AG08396 (cell line): ENCODE measurements around the gene MEGF6.
"Not testable (repeated sequence)": the region's sequence is repeated elsewhere in the genome, so short reads cannot be mapped to it uniquely, and the experiment has no call there.

Experiments used
- DNase-seq: peaks from one replicate; pipeline ENCODE4 v3.0.0; 2012; ENCODE audit warnings: low spot score, mixed read lengths

MEGF6 gene

DNA sequence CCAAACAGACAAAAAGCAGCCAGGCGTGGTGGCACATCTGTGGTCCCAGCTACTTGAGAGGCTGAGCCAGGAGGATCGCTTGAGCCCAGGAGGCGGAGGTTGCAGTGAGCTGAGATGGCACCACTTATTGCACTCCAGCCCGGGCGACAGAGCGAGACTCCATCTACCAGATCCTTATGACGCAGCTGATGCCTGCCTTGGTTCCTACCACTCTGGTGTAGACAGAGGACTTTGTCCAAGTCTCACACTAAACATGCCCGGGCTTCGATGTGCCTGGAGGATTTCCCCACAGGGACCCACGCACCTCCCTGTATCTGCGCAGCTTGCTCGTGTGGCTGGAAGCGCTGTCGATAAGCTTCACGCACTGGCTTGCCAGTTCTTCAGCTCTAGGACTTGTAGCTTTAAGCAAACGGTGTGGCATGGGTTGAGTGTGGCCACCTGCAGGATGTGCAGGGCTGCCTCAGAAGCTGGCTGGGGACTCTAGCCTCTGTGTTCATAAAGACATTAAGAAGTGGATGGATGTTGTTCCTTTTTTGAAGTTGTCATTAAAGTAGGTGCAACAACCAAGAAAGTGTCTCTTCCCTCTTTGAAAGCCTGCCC is 18.4 kb upstream of the MEGF6 start:
- DNase-seq, result no peak

DNA sequence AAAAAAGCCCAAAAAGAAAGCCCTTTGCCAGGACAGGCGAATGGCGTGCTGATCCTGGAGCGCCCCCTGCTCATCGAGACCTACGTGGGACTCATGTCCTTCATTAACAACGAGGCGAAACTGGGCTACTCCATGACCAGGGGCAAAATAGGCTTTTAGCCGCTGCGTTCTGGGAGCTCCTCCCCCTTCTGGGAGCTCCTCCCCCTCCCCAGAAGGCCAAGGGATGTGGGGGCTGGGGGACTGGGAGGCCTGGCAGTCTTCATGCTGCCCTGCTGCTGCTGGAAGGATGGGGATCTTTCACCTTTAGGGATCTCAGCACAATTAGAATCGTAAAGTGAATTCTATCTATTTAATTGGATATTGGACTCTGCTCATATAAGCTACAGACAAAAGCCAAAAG is 17.1 kb upstream of the MEGF6 start:
- DNase-seq, result no peak

DNA sequence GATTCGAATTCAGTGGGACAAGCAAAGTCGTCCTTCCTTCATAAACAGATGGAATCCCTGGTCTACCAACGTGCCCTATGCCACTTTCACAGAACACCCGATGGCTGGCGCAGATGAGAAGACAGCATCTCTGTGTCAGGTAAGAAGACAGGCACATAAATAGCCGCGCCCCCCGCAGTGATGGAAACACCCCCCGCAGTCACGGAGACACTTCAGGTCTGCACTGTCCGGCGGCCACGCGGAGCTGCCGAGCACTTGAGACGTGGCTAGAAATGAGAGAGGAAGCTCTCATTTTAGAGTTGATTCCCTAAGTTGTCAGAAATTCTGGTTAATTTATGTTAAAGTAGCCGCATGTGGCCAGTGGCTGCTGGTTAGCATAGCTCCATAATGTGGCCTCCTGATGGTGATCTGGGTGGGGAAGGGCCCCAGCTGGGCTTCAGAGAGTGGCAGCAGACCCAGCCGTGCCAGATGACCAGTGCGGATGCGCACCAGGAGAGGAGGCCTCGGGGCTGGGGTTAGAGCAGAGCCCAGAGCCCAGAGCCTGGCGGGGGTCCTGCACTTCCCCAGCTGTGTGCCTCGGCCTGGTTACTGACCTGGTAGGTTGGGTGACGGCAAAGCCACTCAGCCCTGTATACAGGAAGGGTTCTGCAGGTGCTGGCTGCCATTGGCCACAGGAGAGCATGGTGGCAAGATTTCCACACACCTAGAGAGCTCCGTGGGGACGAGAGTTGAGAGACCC is 16.4 kb upstream of the MEGF6 start:
- DNase-seq, result no peak

DNA sequence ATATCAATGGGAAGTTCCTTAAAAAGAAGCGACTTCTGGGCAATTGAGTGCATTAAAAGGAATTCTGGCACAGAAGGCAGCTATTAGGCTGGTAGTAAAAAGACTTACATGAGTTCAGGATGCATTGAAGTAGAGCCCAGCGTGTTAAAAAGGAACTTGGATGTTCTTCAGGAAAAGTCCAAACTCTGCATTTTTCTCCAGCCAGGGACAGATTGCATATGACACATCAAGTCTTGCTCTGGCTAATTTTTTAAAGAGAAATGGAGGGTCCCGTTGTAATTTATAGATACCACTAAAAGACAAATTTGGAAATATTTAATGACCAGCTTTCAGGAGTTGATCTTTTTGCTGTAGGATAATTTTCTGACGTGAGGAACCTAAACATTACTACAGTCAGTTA is 14.7 kb upstream of the MEGF6 start:
- no peak for DNase-seq

DNA sequence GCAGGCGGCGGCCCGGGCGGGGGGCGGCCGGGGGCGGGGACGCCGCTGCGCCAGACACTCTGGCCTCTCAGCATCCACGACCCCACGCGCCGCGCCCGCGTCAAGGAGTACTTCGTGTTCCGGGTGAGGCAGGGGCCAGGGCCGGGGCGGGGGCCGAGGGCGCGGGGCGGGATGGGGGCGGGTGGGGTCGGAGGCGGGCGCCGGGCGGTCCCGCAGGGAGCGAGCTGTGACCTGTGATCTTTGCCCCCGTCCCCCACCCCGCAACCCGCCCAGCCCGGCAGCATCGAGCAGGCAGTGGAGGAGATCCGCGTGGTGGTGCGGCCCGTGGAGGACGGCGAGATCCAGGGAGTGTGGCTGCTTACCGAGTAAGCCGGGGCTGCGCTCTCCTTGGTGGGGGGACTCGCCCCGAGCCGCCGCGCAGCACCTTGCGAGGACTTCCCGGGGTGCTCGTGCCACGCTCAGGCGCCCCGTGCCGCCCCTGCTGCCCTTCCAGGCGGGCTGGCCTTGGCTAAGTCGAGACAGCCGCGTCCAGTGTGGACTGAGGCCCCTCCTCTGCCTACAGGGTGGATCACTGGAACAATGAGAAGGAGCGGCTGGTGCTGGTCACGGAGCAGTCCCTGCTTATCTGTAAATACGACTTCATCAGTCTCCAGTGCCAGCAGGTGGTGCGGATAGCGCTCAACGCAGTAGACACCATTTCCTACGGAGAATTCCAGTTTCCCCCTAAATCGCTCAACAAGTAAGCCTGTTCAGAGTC is 14.0 kb upstream of the MEGF6 start:
- peak; percentile 68 for DNase-seq

DNA sequence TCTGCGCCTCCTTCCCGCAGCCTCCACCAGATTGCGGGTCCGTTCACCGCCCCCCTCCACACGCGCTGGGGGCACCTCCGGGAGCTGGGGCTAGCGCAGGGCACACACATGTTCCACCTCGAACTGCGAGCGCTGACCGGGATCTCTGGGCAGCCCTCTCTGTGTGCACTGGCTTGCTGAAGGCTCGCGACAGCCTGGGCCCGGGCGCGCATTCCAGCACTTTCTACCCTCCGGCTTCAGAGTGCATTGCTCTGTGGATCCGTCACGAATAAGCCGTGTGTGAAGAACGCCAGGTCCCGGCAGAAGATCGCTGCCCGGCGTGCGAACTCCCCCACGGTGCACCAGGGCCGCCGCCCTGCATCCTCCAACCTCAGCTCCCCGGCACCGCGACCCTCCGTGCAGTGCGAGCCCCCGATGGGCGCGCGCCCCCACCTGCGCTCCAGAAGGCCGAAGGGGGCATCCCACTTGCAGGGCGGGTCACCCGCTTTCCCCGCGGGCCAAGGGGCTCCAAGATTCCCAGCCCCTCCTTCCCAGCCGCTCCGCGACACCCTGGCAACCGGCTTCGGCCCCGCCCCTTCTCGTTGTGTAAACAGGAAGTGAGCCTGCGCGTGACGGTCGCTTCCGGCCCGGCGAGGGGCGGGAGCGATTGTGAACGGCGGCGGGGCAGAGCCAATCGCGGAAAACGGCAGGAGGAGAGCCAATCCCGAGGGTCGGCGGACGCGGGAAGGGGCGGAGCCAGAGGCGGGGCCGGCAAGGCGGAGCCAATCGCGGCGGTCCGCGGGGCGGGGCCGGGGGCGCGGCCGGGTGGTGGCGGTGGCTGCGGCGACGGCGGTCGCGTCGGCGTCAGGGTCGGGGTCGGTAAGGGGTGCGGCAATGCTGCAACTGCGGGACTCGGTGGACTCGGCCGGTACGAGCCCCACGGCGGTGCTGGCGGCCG is 13.2 kb upstream of the MEGF6 start, which contains the start of gene TPRG1L:
Gene TPRG1L (plus strand): TSS at position 816 of the 937 bp plus-strand sequence. CDS start 58 bp downstream, at position 874.
- peak; percentile 100 for DNase-seq

DNA sequence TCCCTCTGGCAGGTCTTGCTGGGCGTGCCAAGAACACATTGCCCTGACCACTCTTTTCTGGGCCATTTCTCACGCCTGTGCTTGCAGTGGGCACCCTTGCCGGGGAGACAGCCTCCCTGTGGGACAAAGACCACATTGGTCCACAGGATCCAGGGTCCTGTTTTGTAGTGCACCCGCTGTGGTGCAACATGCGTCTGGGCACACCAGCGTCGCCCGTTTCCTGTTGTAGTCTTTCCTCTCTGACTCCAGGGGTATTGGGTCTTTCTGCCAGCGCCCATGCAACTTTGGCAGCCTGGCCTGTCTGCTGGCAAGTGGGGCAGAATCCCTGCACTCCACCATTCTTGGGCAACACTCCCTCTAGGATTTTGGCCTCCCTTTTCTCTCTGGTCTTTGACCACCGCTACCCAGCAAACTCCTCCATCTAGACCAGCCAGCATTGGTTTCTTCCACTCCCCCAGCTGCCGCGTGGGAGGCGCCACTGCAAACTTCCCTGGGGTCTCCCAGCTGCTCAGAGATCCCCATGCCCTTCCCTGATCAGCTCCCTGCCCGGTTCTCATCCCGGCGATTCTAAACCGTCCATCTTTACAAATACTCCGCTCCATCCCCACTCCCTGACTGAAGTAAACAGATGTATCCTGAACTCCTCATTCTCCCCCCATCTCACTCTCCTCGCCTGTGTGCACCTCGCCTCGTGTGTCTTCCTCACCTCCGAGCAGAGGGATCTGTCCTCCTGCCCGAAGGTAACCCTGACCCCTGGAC is 12.3 kb upstream of the MEGF6 start:
- DNase-seq, result no peak

DNA sequence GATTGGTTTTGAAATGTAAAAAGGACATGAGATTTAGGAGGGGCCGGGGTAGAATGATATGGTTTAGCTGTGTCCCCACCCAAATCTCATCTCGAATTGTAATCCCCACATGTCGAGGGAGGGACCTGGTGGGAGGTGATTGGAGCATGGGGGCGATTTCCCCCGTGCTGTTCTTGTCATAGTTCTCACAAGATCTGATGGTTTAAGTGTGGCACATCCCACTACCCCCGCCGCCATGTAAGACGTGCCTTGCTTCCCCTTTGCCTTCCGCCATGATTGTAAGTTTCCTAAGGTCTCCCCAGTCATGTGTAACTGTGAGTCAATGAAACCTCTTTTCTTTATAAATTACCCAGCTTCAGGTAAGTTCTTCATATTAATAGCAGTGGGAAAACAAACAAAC is 10.8 kb upstream of the MEGF6 start:
- not testable (repeated sequence) for DNase-seq

DNA sequence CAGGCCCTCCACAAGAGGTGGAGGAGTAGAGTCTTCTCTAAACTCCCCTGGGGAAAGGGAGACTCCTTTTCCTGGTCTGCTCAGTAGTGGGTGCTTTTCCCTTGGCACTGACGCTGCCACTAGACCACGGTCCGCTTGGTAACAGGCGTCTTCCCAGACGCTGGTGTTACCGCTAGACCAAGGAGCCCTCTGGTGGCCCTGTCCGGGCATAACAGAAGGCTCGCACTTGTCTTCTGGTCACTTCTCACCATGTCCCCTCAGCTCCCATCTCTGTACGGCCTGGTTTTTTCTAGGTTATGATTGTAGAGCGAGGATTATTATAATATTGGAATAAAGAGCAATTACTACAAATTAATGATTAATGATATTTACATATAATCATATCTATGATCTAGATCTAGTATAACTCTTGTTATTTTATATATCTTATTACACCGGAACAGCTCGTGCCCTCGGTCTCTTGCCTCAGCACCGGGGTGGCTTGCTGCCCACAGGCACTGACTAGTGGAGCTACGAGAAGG is 9.9 kb upstream of the MEGF6 start:
- DNase-seq, result not testable (repeated sequence)

DNA sequence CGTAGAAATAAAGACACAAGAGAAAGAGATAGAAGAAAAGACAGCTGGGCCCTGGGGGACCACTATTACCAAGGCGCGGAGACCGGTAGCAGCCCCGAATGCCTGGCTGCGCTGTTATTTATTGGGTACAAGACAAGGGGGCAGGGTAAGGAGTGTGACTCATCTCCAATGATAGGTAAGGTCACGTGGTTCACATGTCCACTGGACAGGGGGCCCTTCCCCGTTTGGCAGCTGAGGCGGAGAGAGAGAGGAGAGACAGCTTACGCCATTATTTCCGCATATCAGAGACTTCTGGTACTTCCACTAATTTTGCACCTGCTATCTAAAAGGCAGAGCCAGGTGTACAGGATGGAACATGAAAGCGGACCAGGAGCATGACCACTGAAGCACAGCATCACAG is 9.4 kb upstream of the MEGF6 start:
- no peak for DNase-seq

DNA sequence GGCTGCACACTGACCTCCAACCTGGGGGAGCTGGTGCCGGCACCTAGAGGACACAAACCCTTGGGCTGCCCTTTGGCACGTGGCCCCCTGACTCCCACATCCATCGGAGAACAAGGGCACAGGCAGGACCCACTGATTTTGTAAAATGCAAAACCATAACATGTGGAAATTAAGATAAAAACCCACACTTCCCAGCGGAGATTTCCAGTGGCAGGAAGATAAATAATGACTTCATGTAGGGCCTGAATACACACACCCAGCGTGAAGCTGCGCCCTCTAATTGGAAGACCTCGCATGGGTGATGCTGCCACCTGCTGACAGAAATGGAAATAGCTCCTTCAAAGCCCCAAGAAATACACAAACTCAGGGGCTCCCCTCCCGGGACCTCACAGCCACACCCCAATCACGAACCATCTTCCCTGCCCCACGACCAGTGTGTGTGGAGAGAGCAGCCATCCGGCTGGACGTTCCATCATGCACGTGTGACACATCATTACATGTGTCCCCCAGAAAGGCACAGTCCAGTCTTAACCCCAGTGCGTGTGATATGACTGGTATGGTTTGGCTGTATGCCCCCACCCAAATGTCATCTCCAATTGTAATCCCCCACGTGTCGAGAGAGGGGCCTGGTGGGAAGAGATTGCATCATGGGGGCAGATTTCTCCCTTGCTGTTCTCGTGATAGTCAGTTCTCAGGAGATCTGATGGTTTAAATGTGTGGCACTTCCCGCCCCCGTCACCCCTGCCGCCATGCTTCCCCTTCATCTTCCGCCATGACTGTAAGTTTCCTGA is 7.8 kb upstream of the MEGF6 start:
- DNase-seq, result peak; percentile 88

DNA sequence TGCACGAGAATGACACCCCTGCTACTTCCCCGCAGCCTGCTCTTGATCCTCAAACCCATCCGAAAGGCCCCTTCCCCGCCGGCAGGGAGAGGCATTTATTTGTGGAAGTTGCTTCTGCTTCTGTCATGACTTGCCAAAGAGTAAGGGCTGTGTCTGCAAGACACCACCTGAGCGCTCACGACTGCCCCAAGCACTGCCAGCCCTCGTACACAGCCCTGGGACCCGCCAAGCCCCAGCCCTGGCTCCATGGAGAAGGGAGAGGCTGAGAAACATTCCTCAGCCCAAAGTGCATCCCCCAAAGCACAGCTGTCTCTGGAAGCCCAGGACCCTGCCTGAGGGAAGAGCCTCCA is 7.2 kb upstream of the MEGF6 start:
- DNase-seq, result no peak

DNA sequence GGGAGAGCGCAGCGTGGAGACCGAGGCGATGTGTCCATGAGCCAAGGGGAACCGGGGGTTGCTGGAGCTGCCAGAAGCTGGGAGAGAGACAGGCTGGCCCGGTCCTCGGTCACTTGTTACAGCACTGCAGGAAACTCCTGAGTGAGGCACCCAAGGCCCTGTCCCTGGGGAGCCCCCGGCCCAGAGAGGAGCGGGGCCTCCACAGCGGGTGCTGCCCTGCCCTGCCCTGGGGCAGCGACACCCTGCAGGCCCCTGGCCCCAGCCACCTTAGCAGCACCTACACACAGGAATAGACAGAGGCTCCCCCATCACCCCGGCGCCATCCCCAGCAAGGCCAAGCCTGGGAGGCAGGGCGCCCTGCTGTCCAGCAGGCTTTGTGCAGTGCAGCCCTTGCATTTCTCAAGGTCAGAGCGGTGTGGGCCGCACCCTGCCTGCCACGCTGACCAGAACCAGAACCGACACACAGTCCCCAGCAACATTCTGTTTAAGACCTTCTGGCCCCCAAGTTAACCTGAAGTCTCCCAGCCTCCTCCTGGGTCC is 6.6 kb upstream of the MEGF6 start:
- DNase-seq, result no peak

DNA sequence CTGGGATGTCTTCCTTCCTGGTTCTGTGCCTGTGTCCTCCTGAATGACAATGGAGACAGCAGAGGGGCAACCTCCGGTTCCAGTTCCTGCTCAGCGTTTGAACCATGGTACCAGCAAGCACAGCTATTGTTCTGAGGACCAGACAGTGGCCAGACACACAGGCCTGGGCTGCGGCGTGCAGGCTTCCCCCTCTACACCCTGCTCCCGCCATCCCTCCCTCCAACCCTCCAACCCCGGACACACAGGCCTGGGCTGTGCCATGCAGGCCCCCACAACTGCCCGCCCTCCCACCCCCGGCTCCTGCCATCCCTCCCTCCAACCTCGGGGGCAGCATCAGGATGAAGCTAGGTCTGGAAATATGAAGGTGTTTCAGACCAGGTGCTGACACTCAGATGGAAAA is 5.6 kb upstream of the MEGF6 start:
- no peak for DNase-seq

DNA sequence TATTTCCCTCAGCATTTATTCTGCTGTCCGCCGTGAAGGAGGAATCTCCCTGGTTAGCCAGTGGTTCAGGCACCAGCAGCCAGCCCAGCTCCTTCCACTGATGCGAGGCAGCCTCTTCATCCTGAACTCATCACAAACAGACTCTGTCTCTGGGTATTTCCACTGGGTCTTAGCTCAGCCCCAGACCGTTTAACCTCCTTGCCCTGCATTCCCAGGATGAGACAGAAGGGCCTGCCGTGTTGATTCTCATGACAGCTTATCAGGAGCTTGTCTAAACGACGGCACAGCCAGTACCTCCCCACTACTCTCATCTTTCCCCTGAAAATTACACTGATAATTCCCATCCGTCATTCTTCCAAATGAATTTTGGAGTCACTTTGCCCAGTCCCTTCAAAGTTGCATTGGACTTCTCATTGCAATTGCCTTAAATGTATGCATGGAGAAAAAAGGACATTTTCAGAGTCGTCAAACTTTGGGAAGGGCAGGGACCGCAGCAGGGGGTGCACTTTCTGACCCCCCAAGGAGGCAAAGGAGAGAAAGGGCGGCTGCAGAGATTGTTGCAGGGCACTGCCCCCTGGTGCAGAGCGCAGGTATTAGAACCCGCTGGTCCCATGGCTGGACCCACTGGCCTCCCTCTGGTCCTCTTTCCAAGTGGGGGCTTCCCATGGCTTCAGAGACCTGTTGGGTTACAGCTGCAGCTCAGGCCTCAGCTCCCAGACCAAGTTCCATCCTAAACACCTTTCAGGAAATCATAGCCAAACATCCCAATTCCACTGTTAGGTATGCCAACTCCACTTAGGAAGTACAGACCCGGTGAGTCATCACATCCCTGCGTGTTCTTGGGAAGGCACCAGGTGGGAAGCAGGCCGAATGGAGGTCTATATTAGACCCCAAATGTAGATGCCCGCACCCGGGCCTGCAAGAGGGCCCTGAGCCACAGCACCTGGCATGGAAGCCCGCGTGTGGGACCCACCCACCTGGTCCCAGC is 3.7 kb upstream of the MEGF6 start:
- DNase-seq, result peak; percentile 71

DNA sequence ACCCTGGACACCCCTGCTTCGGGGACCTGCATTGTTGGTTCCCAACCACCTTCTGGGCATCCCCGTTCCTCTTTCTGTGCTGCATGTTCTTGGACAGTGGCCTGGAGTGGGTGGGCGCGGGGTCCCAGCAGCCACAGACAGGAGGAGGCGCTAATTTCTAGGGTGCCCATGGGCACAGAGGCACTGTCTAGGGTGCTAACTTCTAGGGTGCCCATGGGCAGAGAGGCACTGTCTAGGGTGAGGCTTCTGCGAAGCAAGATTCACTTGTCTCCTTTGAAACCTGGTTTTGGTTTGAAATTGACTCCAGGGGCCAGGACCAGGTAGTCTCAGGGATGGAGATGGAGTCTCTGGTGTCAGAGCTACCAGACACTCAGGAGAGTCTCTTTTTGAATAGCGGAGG is 815 bp upstream of the MEGF6 start:
- DNase-seq, result no peak

DNA sequence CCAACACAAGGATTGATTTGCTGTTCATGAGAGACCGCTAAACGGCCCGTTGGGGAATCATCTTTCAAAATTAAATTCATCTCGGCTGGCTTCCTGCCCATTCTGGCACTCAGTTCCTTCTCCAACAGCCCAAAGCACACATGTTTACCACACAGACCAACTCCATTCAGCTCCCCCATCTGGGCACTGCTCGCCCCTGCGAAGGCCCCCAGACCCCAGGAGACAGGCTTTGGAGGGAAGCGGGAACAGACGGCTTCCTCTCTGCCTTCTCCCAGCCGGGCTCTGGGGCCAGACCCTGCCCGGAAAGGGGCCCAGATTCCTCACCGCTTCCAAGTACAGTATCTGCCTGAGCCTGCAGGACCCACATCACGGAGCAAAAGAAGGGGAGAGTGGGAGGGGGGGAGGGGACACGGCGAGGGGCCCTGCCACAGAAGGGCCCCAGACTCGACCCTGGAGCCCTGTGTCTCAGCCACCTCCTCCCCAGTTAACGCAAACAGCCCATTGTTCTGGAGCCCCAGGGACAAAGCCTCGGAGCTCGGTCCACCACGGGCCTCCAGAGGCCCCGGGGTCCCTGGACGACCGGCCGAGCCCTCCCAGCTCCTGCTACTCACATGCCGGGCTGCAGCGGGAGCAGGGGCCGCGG is 660 bp downstream of the MEGF6 start:
- DNase-seq, result no peak
